Lower leg skin (tissue), 3 donors: ENCODE results near the gene SHC1.

Source experiments
- CTCF ChIP-seq, 3 donors: fragments of 450-650 bp; IDR thresholded peaks; one replicate each; pipeline ENCODE4 v1.5.1; 2016; ENCODE audit warnings: antibody characterized with exemption in 3 of 3, mild to moderate bottlenecking in 3 of 3, moderate library complexity in 2 of 3
- POLR2A ChIP-seq, 2 donors: fragments of 450-650 bp; IDR thresholded peaks; one replicate each; pipeline ENCODE4 v1.6.1; 2016 to 2017; ENCODE audit warnings: antibody characterized with exemption in 2 of 2, mild to moderate bottlenecking in 1 of 2, moderate library complexity in 1 of 2

- TF ChIP-seq CTCF (IDR thresholded peaks at IDR 0.05) (no peak), POLR2A (IDR thresholded peaks at IDR 0.05) (no peak)
Measured at GRCh38 chr1:154974102-154974807, 3.7 kb upstream of the SHC1 start, which contains the start of gene CKS1B.
